ENCODE data around the gene ARHGAP19.

The ARHGAP19 gene

DNA sequence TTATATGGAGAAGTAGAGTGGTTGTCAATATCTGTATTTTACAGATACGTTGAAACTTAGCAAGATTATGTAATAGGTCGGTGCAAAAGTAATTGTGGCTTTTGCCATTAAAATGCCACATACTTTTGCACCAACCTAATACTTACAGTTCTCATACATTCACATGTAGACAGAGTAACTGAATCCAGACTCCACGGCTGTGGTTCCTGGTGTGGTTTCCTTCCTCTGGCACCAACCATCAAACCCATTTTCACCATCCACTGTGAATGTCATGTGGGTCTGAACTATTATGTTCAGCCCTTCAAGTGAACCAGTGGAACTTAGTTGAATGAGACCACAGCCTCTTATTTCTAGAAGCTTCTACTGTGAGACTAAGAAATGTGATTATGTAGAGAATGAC is 75.1 kb downstream of the ARHGAP19 start:
- no peak overlapping the region for H4K91ac ChIP-seq (ENCODE audit: low read depth, low read length)
- no peak overlapping the region for H3K18ac ChIP-seq (ENCODE audit: low read length)

DNA sequence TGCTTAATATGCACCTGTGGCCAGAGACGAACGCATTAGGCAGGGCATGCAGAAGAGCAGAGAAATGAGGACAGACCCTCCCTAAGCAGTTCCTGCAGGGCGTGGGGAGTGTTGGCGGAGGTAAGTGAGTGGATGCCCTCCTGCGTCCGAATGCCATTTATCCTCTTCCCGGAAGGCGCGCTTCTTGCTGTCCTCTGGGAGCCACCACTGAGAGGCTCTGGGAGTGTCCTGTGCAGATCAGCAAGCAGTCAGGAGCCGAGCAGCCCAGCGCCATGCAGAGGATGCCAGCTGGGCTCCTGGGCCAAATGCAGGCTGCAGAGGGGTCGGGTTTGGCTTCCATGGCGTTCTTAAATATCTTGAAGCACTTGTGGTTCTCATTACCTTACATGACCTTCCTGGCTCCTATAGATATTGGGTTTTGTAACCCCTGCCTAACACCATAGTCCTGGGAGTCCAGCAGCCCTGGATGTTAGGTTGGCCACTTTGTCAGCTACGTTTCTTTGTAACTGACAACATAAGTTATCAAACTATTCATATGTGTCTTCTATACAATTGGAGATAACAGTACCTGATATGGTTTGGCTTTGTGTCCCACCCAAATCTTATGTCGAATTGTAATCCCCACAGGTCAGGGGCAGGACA is 76.7 kb downstream of the ARHGAP19 start:
- Histone ChIP-seq H2BK5ac (ENCODE audit: low read depth, low read length, poor library complexity) (no peak overlapping the region), H3K4me3 (ENCODE audit: low read depth, low read length) (no peak overlapping the region), H2AK5ac (ENCODE audit: low read length) (no peak overlapping the region), H3K4me2 (ENCODE audit: low read length) (no peak overlapping the region), H4K12ac (ENCODE audit: low read depth, low read length) (no peak overlapping the region), H3K18ac (ENCODE audit: low read length) (no peak overlapping the region), H4K91ac (ENCODE audit: low read depth, low read length) (no peak overlapping the region), H2BK120ac (ENCODE audit: insufficient read depth, low read length, poor library complexity) (no peak overlapping the region), H3K36me3 (ENCODE audit: control insufficient read depth in 1 of 2, insufficient read depth in 2 of 2, low read length in 2 of 2) (no peaks in the 10 kb centered on the region), H3K27me3 (ENCODE audit: insufficient read depth, low read length) (no peaks in the 10 kb centered on the region), H3K14ac (ENCODE audit: low read length) (no peak overlapping the region), H3K23ac (ENCODE audit: low read length) (no peak overlapping the region), H3K9me3 (ENCODE audit: insufficient read depth, low read depth, low read length) (peaks cover 1% of the 10 kb centered on the region), H3K9ac (ENCODE audit: low read length) (no peak overlapping the region), H3K4ac (ENCODE audit: low read depth, low read length) (no peak overlapping the region), H3K79me1 (ENCODE audit: low read length) (no peaks in the 10 kb centered on the region), H2BK12ac (ENCODE audit: low read length) (no peak overlapping the region), H2AFZ (ENCODE audit: insufficient read depth, low read length, poor library complexity) (no peak overlapping the region), H4K8ac (ENCODE audit: low read depth, low read length) (no peak overlapping the region), H3K79me2 (ENCODE audit: control insufficient read depth, insufficient read depth, low read length, poor library complexity) (no peaks in the 10 kb centered on the region), H3K27ac (ENCODE audit: low read depth, low read length) (no peak overlapping the region), H3K4me1 (ENCODE audit: control insufficient read depth in 1 of 2, insufficient read depth in 2 of 2, low read length in 2 of 2) (no peaks in the 10 kb centered on the region)
- DNase-seq, result no peak
- WGBS (ENCODE audit: extremely low coverage, insufficient coverage, insufficient read length), result no CpG with 5 or more reads among the region's 15 CpGs

More for the DNA sequence above, 75.1 kb downstream of the ARHGAP19 start:
- H2AK5ac ChIP-seq (ENCODE audit: low read length), result no peak overlapping the region
- no peaks in the 10 kb centered on the region for H3K36me3 ChIP-seq (ENCODE audit: control insufficient read depth in 1 of 2, insufficient read depth in 2 of 2, low read length in 2 of 2)
- H2BK5ac ChIP-seq (ENCODE audit: low read depth, low read length, poor library complexity), result no peak overlapping the region
- peaks cover 1% of the 10 kb centered on the region for H3K9me3 ChIP-seq (ENCODE audit: insufficient read depth, low read depth, low read length)
- H3K79me1 ChIP-seq (ENCODE audit: low read length), result no peaks in the 10 kb centered on the region
- H3K4ac ChIP-seq (ENCODE audit: low read depth, low read length), result no peak overlapping the region
- H3K4me3 ChIP-seq (ENCODE audit: low read depth, low read length), result no peak overlapping the region
- no peak overlapping the region for H4K12ac ChIP-seq (ENCODE audit: low read depth, low read length)
- H3K9ac ChIP-seq (ENCODE audit: low read length), result no peak overlapping the region
- H3K4me2 ChIP-seq (ENCODE audit: low read length), result no peak overlapping the region
- no peak overlapping the region for H2BK120ac ChIP-seq (ENCODE audit: insufficient read depth, low read length, poor library complexity)
- no peaks in the 10 kb centered on the region for H3K27me3 ChIP-seq (ENCODE audit: insufficient read depth, low read length)
- H4K8ac ChIP-seq (ENCODE audit: low read depth, low read length), result no peak overlapping the region
- no peaks in the 10 kb centered on the region for H3K79me2 ChIP-seq (ENCODE audit: control insufficient read depth, insufficient read depth, low read length, poor library complexity)
- no peak overlapping the region for H3K23ac ChIP-seq (ENCODE audit: low read length)
- no peak overlapping the region for H2AFZ ChIP-seq (ENCODE audit: insufficient read depth, low read length, poor library complexity)
- H3K4me1 ChIP-seq (ENCODE audit: control insufficient read depth in 1 of 2, insufficient read depth in 2 of 2, low read length in 2 of 2), result peaks cover 2% of the 10 kb centered on the region in 2 experiments
- no peak overlapping the region for H3K14ac ChIP-seq (ENCODE audit: low read length)
- no peak overlapping the region for H2BK12ac ChIP-seq (ENCODE audit: low read length)
- H3K27ac ChIP-seq (ENCODE audit: low read depth, low read length), result no peak overlapping the region
- no CpG with 5 or more reads among the region's 3 CpGs for WGBS (ENCODE audit: extremely low coverage, insufficient coverage, insufficient read length)
- DNase-seq, result no peak

DNA sequence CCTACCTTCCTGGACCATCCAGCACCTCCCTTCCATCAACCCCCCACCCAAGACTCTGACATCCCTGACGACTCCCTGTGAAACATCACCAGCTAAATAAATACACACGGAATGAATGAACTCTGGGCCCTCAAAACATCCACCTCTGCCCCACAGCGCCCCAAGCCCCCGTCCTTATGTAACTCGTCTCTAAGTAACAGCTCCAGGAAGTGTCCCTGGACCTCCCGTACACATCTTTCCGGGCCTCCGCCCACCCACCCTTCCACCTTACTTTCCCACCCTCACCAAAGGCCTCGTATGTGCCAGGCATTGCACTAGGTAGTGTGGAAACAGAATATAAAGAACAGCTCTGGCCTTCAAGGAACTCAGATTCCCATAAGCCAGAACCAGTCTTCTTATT is 79.0 kb downstream of the ARHGAP19 start:
- H2AFZ ChIP-seq (ENCODE audit: insufficient read depth, low read length, poor library complexity), result no peak overlapping the region
- H2BK12ac ChIP-seq (ENCODE audit: low read length), result no peak overlapping the region
- peaks cover 1% of the 10 kb centered on the region for H3K9me3 ChIP-seq (ENCODE audit: insufficient read depth, low read depth, low read length)
- no peak overlapping the region for H2AK5ac ChIP-seq (ENCODE audit: low read length)
- no peak overlapping the region for H2BK5ac ChIP-seq (ENCODE audit: low read depth, low read length, poor library complexity)
- no peak for DNase-seq
- no peaks in the 10 kb centered on the region for H3K27me3 ChIP-seq (ENCODE audit: insufficient read depth, low read length)
- no peak overlapping the region for H2BK120ac ChIP-seq (ENCODE audit: insufficient read depth, low read length, poor library complexity)
- H3K4me2 ChIP-seq (ENCODE audit: low read length), result no peak overlapping the region
- no peak overlapping the region for H4K91ac ChIP-seq (ENCODE audit: low read depth, low read length)
- no peaks in the 10 kb centered on the region for H3K79me1 ChIP-seq (ENCODE audit: low read length)
- H3K4me1 ChIP-seq (ENCODE audit: control insufficient read depth in 1 of 2, insufficient read depth in 2 of 2, low read length in 2 of 2), result no peaks in the 10 kb centered on the region
- no peak overlapping the region for H4K8ac ChIP-seq (ENCODE audit: low read depth, low read length)
- no peak overlapping the region for H3K4ac ChIP-seq (ENCODE audit: low read depth, low read length)
- no peak overlapping the region for H3K18ac ChIP-seq (ENCODE audit: low read length)
- no peak overlapping the region for H4K12ac ChIP-seq (ENCODE audit: low read depth, low read length)
- no CpG with 5 or more reads among the region's 9 CpGs for WGBS (ENCODE audit: extremely low coverage, insufficient coverage, insufficient read length)
- H3K14ac ChIP-seq (ENCODE audit: low read length), result no peak overlapping the region
- H3K23ac ChIP-seq (ENCODE audit: low read length), result no peak overlapping the region
- no peaks in the 10 kb centered on the region for H3K79me2 ChIP-seq (ENCODE audit: control insufficient read depth, insufficient read depth, low read length, poor library complexity)
- H3K27ac ChIP-seq (ENCODE audit: low read depth, low read length), result no peak overlapping the region
- no peak overlapping the region for H3K9ac ChIP-seq (ENCODE audit: low read length)
- no peak overlapping the region for H3K4me3 ChIP-seq (ENCODE audit: low read depth, low read length)
- H3K36me3 ChIP-seq (ENCODE audit: control insufficient read depth in 1 of 2, insufficient read depth in 2 of 2, low read length in 2 of 2), result no peaks in the 10 kb centered on the region

DNA sequence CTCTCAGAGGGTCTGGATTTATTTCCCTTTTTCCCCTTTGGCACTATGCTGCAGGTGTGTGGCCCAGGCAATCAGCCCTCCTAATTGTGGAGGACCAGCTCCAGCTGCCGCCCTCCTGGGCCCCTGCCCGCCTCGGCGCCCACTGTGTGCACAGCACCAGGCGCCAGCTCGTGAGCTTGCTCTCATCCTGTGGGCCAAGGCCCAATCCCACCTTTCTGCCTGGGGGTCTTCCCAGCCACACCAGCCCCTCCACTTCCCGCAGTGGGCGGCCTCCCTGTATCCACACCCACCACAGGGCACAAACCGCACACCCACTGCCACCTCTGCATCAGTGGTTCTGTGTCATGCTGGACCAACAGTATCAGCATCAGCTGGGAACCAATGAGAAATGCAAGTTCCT is 81.2 kb downstream of the ARHGAP19 start:
- Histone ChIP-seq H3K79me2 (ENCODE audit: control insufficient read depth, insufficient read depth, low read length, poor library complexity) (no peaks in the 10 kb centered on the region), H3K9me3 (ENCODE audit: insufficient read depth, low read depth, low read length) (no peaks in the 10 kb centered on the region), H3K4me1 (ENCODE audit: control insufficient read depth in 1 of 2, insufficient read depth in 2 of 2, low read length in 2 of 2) (no peaks in the 10 kb centered on the region), H3K18ac (ENCODE audit: low read length) (no peak overlapping the region), H3K79me1 (ENCODE audit: low read length) (no peaks in the 10 kb centered on the region), H2AK5ac (ENCODE audit: low read length) (no peak overlapping the region), H3K23ac (ENCODE audit: low read length) (no peak overlapping the region), H3K9ac (ENCODE audit: low read length) (no peak overlapping the region), H4K91ac (ENCODE audit: low read depth, low read length) (no peak overlapping the region), H3K36me3 (ENCODE audit: control insufficient read depth in 1 of 2, insufficient read depth in 2 of 2, low read length in 2 of 2) (no peaks in the 10 kb centered on the region), H4K8ac (ENCODE audit: low read depth, low read length) (no peak overlapping the region), H4K12ac (ENCODE audit: low read depth, low read length) (no peak overlapping the region), H3K14ac (ENCODE audit: low read length) (no peak overlapping the region), H2AFZ (ENCODE audit: insufficient read depth, low read length, poor library complexity) (no peak overlapping the region), H2BK120ac (ENCODE audit: insufficient read depth, low read length, poor library complexity) (no peak overlapping the region), H2BK12ac (ENCODE audit: low read length) (no peak overlapping the region), H3K4ac (ENCODE audit: low read depth, low read length) (no peak overlapping the region), H3K27ac (ENCODE audit: low read depth, low read length) (no peak overlapping the region), H3K27me3 (ENCODE audit: insufficient read depth, low read length) (no peaks in the 10 kb centered on the region), H3K4me3 (ENCODE audit: low read depth, low read length) (no peak overlapping the region), H3K4me2 (ENCODE audit: low read length) (no peak overlapping the region), H2BK5ac (ENCODE audit: low read depth, low read length, poor library complexity) (no peak overlapping the region)
- DNase-seq, result no peak
- WGBS (ENCODE audit: extremely low coverage, insufficient coverage, insufficient read length), result no CpG with 5 or more reads among the region's 9 CpGs

Measured in trophoblast cell (in vitro differentiated cells and primary cell).